Hindlimb muscle (tissue), 1 donor: ENCODE measurements around the gene ARMH3. TPM values are rescaled to one million over a fixed set of nuclear protein-coding genes. Genes with fewer than 3 reads are reported as not detected.

Source experiments
- DNase-seq: peaks from one replicate; pipeline ENCODE4 v3.0.0-alpha.2; 2013
- polyA plus RNA-seq: library from polyadenylated mRNA; unstranded; fragments of 120-200 nt; gene quantifications from one replicate; pipeline ENCODE4 v1.2.1, GENCODE V29; 2013; ENCODE audit not compliant: insufficient read length

ARMH3 gene
- polyA plus RNA-seq, 1 donor, result 15.2 TPM

- DNase-seq, result no peak
These were observed 204.4 kb downstream of the ARMH3 start for GRCh38 chr10:101851411-101852116.

DNA sequence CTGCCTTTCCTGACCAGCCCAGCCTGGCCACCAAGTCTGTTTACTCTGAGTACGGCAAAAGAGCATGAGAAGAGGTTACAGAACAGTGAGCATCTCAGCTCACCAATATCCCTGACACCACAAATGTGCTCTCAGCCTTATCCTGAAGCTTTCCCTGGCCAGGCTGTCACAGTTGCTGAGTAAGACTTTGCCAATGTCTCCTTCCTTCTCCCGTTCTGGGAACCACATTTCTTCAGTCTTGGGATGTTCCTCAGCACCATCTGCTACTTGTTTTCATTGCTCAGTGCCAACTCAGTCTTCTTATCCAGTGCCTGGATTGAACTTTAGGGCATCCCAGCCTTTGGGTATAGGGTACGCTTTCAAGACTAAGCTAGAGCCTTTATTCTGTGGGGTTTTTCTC is 205.2 kb downstream of the ARMH3 start:
- no peak for DNase-seq

DNA sequence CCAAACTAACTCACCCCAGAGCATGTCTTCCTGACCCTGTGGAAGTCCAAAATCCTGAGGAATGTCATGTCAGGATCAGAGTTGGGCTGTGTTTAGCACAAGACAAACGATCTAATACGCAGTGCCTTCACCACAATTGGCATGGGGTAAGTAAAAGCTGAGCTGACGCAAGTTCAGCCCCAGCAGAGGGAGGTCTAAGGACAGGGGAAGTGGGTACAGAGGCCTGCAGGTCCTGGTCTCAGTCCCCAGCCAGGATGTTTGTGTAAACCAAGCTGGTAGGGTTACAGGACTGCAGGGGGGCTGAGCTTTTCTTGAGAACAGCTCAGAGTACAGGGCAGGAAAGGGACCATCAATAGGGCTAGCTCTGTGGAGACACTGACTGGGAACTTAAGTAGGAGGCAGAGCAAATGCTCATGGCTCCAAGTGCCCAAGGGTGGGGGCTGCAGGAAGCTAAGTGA is 207.1 kb downstream of the ARMH3 start:
- DNase-seq, result no peak

- no peak for DNase-seq
These were observed 207.6 kb downstream of the ARMH3 start for GRCh38 chr10:101848408-101848807.

- DNase-seq, result no peak
These were observed 210.1 kb downstream of the ARMH3 start for GRCh38 chr10:101845893-101846292.

DNA sequence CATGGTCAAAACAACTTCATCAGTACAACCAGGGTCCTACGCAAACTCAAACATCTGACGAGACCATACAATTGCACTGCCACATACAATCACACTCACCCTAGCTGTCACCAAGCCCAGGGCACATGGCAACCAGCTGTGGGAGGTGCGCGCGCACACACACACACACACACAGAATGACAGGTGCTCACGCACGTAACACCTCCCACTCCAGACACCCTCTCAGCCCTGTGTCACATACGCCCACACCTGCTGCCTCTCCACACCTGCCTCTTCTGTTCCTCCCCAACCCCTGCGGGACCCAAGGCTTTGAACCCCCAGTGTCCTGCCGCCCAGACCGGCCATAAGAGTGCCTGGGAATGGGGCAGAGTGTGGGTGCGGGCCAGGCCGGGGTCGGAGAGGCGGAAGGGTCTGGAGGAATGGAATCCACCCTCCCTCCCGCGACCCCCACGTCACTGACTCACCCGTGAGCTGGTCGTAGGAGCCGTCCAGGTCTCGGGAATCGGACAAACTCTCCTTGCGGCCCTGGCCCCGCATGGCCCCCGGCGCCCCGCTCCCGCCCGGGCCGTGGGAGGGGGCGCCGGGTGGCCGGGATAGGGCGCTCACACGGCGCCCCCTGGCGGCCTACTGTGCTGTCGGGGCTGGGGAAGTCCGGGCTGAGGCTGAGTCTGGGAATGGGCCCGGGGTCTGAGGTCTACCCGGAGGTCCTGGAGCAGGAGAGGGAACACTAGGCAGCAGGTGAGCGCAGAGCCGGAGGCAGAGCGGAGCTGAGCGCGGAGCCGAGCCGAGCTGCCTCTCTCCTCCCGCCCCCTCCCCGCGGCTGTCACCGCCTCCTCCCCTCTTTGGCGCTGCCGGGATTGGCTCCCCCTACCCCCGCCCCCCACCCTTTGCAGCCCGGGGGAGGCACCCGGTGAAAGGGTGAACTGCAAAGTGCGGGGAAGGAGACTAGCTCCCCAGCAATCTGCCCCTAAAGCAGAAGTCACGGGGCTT is 212.6 kb downstream of the ARMH3 start, which contains the start of gene KCNIP2:
Gene KCNIP2 (minus strand): TSS at position 769 of the 990 bp plus-strand sequence. CDS start 232 bp downstream, at position 537.
- DNase-seq, result no peak

DNA sequence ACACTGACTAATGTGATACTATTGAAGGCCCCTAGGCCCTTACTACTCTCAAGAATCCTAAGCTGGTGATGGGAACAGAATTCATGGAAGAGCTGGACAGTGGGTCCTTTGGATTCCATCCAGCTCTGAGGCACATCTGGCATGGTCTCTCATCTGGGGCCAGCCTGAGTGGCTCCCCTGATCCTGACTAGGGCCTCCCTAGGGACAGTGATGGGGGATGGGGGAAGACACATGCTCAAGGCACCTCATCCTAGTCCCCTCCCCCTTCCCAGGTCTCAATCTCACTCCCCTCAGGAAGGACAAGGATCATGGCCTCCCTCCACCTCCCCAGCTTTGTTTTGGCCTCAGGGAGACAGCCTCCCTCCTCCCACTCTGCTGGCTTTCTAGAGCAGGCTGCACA is 214.1 kb downstream of the ARMH3 start:
- DNase-seq, result no peak

GRCh38 chr10:101840741-101841453 is 215.1 kb downstream of the ARMH3 start:
- peak; percentile 87 for DNase-seq

GRCh38 chr10:101840102-101840684 is 215.8 kb downstream of the ARMH3 start:
- no peak for DNase-seq

DNA sequence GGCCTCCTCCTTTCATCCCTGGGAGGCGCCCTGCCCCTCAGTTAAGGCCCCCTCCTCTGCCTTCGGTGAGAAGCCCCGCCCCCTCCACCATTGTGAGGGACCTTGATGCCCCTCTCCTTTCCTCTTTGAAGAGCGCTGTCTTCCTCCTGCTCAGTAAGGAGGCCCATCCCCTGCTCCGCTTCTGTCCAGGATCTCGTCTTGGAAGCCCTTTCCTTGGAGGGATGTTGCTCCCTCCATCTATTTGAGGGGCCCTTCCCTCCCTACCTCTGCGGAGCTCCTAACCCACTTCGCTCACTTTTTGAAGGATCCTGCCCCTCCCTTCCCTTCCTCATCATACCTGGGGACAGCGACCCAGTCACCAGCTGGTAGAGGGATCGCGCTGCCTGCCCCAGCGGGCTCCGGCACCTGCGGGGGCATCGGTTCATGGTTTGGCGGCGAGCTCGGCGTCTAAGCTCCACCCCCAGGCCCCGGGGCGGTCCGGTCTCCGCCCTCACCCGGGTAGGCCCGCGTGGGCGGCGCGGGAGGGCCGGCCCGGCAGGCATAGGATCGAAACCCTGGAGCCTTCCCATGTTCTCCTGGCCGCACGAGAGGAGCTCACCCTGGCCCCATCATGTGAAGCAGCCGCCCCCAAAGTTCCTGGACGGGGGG is 216.4 kb downstream of the ARMH3 start:
- DNase-seq, result no peak

DNA sequence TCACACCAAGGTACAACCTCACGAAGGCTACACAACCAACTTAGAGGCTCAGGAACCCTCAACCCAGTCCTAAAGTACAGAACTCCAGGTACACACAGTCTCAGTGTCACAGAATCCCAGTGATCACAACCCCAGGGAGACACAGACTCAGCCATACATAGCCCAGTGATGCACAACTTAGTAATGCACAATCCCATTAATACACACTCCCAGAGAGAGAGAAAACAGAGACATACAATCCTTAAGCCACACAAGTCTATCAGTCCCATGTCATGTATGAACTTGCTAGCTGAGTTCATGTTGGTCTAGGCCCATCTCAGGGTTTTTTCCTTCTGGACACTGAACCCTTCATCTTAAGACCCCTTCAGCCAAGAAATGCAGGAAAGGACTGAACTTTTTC is 217.0 kb downstream of the ARMH3 start:
- no peak for DNase-seq

- DNase-seq, result no peak
These were observed 217.5 kb downstream of the ARMH3 start for GRCh38 chr10:101838416-101838970.

DNA sequence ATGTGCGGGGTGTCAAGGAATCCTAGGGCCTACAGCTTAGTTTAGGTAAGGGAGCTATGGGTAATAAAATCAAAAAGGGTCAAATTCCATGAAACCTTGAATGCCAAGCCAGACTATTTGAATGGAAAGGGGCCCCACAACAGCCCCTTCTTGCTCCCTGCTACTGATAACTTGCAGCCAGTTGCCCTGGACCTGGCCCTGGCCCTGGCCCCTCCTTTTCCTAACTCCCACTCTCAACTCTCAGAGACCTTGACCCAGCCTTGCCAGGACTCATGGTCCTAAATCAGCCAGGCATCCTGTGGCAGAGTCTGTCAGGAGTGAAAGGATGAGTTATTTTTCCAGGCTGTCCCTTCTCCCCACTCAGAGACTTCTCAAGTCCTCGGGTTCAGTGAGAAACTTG is 218.2 kb downstream of the ARMH3 start:
- no peak for DNase-seq

GRCh38 chr10:101835362-101835761 is 220.6 kb downstream of the ARMH3 start:
- DNase-seq, result no peak

DNA sequence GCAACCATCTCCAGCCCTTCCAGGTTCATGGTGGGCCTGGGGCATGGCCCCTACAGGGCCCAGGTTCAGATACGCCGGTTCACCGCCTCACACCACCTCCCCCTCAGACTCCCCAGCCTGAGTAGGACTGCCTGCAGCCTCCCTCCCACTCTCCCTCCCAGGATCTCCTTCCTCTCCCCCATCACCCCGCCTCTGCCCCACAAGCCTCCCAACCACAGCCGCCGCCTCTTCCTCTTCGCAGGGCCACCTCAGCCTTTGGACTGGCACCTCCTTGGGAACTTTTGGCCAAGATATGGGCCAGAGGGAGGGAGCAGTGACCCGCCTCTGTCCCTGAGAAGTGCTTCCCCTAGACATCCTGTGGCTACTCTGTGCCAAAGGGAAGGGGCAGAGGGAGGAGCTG is 221.6 kb downstream of the ARMH3 start:
- DNase-seq, result no peak

DNA sequence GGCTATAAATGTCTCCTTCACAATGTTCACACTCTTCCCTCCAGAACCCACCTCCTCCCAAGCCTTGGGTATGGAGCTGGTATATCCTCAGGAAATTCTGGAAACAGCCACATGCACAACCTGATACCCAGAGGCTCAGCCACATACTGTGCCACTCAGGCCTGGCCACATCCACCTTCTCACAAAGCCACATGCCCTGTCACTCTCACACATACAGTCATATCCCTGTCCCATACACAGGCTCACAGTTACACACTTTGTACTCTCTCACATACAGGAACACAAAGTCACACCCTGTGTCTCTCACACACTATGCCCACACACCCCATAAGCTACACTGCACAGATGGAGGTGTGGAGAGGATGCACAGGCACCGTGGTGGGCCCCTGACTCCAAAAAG is 222.5 kb downstream of the ARMH3 start:
- DNase-seq, result no peak

GRCh38 chr10:101832325-101832771 is 223.6 kb downstream of the ARMH3 start:
- no peak for DNase-seq

DNA sequence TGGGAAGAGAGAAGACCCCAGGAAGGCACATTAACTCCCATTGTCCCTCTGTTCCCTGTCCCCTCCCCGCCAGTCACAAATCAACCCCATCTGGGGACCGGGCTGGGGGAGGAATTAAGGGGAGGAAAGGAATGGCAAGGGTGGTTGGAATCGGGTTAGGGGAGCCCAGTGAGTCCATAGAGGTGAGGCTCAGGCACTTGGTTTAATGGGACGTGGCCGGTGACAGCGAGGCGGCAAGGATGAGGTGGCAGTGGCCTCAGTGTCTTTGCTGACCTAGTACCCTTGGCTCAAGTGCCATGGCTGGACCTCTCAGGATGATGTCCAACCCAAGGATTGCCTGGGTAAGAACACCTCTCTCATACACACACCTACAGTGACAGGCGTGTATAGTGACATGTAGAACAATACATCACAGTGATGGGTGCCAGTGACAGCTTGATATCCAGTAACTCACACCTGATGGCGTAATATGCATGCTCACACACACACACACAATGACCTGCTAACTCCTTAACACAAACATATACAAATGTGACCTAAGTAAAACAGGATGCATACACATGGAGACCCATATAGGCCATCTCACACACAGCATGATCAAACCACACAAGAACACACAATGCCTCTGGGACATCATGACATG is 224.7 kb downstream of the ARMH3 start:
- no peak for DNase-seq

DNA sequence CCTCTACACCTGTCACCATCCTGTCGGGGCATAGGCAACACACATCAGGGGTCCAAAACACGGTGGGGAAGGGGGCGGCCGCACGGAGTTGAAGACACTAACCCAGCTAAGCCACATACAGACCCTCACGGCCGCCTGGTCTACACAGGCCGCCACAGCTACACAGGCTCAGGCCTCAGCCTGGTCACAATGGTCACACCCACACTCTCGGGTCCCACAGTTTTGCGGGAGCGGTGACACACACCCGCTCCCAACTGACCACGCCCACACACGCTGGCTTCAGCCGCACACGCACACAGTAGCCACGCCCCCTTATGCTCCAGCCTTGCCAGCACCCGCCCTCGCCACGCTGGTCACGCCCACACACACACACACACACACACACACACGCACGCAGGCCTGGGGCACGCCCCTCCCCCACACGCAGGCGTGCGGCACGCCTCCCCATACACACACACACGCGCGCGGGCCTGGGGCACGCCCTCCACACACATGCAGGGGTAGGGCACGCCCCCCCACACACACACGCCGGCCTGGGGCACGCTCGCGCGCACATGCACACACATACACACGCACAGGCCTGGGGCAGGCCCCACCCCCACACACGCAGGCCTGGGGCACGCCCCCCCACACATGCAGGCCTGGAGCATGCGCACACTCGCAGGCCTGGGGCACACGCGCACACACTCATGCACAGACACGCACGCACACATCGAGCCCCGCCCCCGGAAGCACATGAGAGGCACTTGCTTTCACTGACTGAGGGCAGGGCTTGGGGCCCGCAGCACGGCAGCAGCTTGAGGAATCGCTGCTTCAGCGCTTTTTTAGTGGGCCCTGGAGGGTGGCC is 225.4 kb downstream of the ARMH3 start:
- peak; percentile 87 for DNase-seq
